GM18502 (cell line): Measurements from ENCODE around the gene DGAT2.
"Not testable (repeated sequence)": the region's sequence is repeated elsewhere in the genome, so short reads cannot be mapped to it uniquely, and the experiment has no call there.

ENCODE experiments used
- ATAC-seq: cut with Tn5 transposase; IDR thresholded peaks from one replicate; pipeline ENCODE4 v1.9.1; 2021; ENCODE audit warnings: mild to moderate bottlenecking; ENCODE audit not compliant: unreplicated experiment, poor library complexity

DGAT2 gene

GRCh38 chr11:75748729-75749273 is 19.8 kb upstream of the DGAT2 start:
- ATAC-seq, result not testable (repeated sequence)

GRCh38 chr11:75754933-75755332 is 13.6 kb upstream of the DGAT2 start:
- ATAC-seq, result not testable (repeated sequence)

- no peak for ATAC-seq
These were observed 10.9 kb upstream of the DGAT2 start for GRCh38 chr11:75757651-75758050.

GRCh38 chr11:75759832-75760231 is 8.7 kb upstream of the DGAT2 start:
- no peak for ATAC-seq

- no peak for ATAC-seq
These were observed 8.3 kb upstream of the DGAT2 start for GRCh38 chr11:75760243-75760642.

- ATAC-seq, result no peak
These were observed 7.7 kb upstream of the DGAT2 start for GRCh38 chr11:75760710-75761493.

GRCh38 chr11:75762158-75762557 is 6.4 kb upstream of the DGAT2 start:
- no peak for ATAC-seq

- no peak for ATAC-seq
These were observed 5.7 kb upstream of the DGAT2 start for GRCh38 chr11:75762885-75763284.

GRCh38 chr11:75763846-75764245 is 4.7 kb upstream of the DGAT2 start:
- ATAC-seq, result no peak

- ATAC-seq, result no peak
These were observed 3.5 kb upstream of the DGAT2 start for GRCh38 chr11:75765116-75765515.

- no peak for ATAC-seq
These were observed 1.9 kb upstream of the DGAT2 start for GRCh38 chr11:75766443-75767227.

GRCh38 chr11:75767228-75767572 is 1.4 kb upstream of the DGAT2 start:
- ATAC-seq, result no peak

- no peak for ATAC-seq
These were observed 826 bp upstream of the DGAT2 start for GRCh38 chr11:75767793-75768111.

GRCh38 chr11:75768909-75769771 is 562 bp downstream of the DGAT2 start:
- no peak for ATAC-seq

- no peak for ATAC-seq
These were observed 1.5 kb downstream of the DGAT2 start for GRCh38 chr11:75770102-75770501.

- ATAC-seq, result no peak
These were observed 3.2 kb downstream of the DGAT2 start for GRCh38 chr11:75771646-75772410.

- ATAC-seq, result peak; percentile 89
These were observed 5.2 kb downstream of the DGAT2 start for GRCh38 chr11:75773595-75774353.

GRCh38 chr11:75775056-75775455 is 6.5 kb downstream of the DGAT2 start:
- ATAC-seq, result no peak

GRCh38 chr11:75776546-75776945 is 8.0 kb downstream of the DGAT2 start:
- ATAC-seq, result no peak
